Common myeloid progenitor, CD34-positive (primary cell): Measurements from ENCODE around the gene SLC7A10.

Experiments
- CTCF ChIA-PET: fragments of 350-600 bp; sonication (Branson Sonifier 250); formaldehyde crosslinking; loops from one replicate; lab custom pipeline; 2021; ENCODE audit warnings: antibody characterized with exemption; lab: Charles Lee
- POLR2A ChIA-PET: fragments of 350-600 bp; sonication (Branson Sonifier 250); formaldehyde crosslinking; loops from one replicate; lab custom pipeline; 2021; ENCODE audit warnings: antibody characterized with exemption; lab: Charles Lee
- DNase-seq, 3 donors: peaks; one replicate each; pipeline versions ENCODE4 v3.0.0 to v3.0.0-alpha.2; 2013
- H3K27ac ChIP-seq, 2 experiments: 1 replicate in 1 of 2; 2 replicates in 1 of 2; pipeline ENCODE4 v1.7.0; 2013; ENCODE audit warnings: inconsistent platforms in 2 of 2, low read length in 2 of 2, mild to moderate bottlenecking in 2 of 2, low read depth in 1 of 2, moderate library complexity in 1 of 2; ENCODE audit not compliant: severe bottlenecking in 2 of 2, insufficient read depth in 1 of 2, poor library complexity in 1 of 2
- H3K27me3 ChIP-seq, 5 experiments: replicated peaks in 2 of 5; 1 replicate in 3 of 5; 2 replicates in 2 of 5; pipeline versions ENCODE4 v1.6.1 to v1.7.0; 2013; ENCODE audit warnings: low read length in 4 of 5, mild to moderate bottlenecking in 2 of 5, moderate library complexity in 2 of 5, inconsistent platforms in 1 of 5; ENCODE audit not compliant: insufficient read depth in 5 of 5, control insufficient read depth in 4 of 5
- H3K36me3 ChIP-seq, 4 experiments: 1 replicate in 2 of 4; 2 replicates in 2 of 4; pipeline versions ENCODE4 v1.6.1 to v1.7.0; 2013; ENCODE audit warnings: low read length in 3 of 4, control low read depth in 1 of 4, mild to moderate bottlenecking in 1 of 4; ENCODE audit not compliant: control insufficient read depth in 4 of 4, insufficient read depth in 4 of 4
- H3K4me1 ChIP-seq, 4 experiments: 1 replicate in 3 of 4; 2 replicates in 1 of 4; pipeline versions ENCODE4 v1.6.1 to v1.7.1; 2013; ENCODE audit warnings: low read length in 3 of 4, mild to moderate bottlenecking in 3 of 4, control low read depth in 1 of 4, inconsistent platforms in 1 of 4, moderate library complexity in 1 of 4; ENCODE audit not compliant: control insufficient read depth in 4 of 4, insufficient read depth in 4 of 4; ENCODE audit errors: control extremely low read depth in 1 of 4
- H3K4me3 ChIP-seq, 7 experiments: 1 replicate in 4 of 7; 2 replicates in 3 of 7; pipeline versions ENCODE4 v1.5.1 to v1.7.0; 2013; ENCODE audit warnings: mild to moderate bottlenecking in 7 of 7, low read length in 6 of 7, moderate library complexity in 6 of 7, inconsistent platforms in 2 of 7, low read depth in 2 of 7, control low read depth in 1 of 7; ENCODE audit not compliant: insufficient read depth in 4 of 7, control insufficient read depth in 1 of 7; ENCODE audit errors: extremely low read depth in 1 of 7
- H3K9me3 ChIP-seq, 5 experiments: 1 replicate in 4 of 5; 2 replicates in 1 of 5; pipeline versions ENCODE4 v1.6.1 to v1.7.1; 2013; ENCODE audit warnings: low read length in 4 of 5, mild to moderate bottlenecking in 2 of 5, inconsistent platforms in 1 of 5, low read depth in 1 of 5, moderate library complexity in 1 of 5; ENCODE audit not compliant: control insufficient read depth in 4 of 5, insufficient read depth in 2 of 5; ENCODE audit errors: control extremely low read depth in 1 of 5
- WGBS: methylation state at CpG from one replicate; pipeline ENCODE4 v1.1.5; 2013; ENCODE audit not compliant: insufficient coverage; 5-methylcytosine and 5-hydroxymethylcytosine counted together

Gene SLC7A10

GRCh38 chr19:33261511-33262189, 36.0 kb upstream of the SLC7A10 start:
- Histone ChIP-seq H3K27ac (no peak overlapping the region), H3K4me1 (peaks cover 0 to 64% (median 48%) of the 10 kb centered on the region in 4 experiments), H3K9me3 (peaks cover 0 to 8% (median 0%) of the 10 kb centered on the region in 5 experiments), H3K36me3 (no peaks in the 10 kb centered on the region), H3K27me3 (no peaks in the 10 kb centered on the region), H3K4me3 (peak overlapping the region in 1 of 7 experiments; percentile 30)
- ChIA-PET CTCF (interaction anchor here (1.1 to 11.9 kb wide), 7 partner anchors 16 to 111 kb away, joined by 3 to 125 read pairs (median 4); partner anchors contain the start of gene CEBPA), POLR2A (interaction anchor here (0.6 to 3.0 kb wide), 7 partner anchors 19 to 41 kb away, joined by 3 to 45 read pairs (median 5); partner anchors contain the start of gene CEBPA)
- 57% methylated on average over 12 of the region's 14 CpGs for WGBS
- DNase-seq = no peak

DNA sequence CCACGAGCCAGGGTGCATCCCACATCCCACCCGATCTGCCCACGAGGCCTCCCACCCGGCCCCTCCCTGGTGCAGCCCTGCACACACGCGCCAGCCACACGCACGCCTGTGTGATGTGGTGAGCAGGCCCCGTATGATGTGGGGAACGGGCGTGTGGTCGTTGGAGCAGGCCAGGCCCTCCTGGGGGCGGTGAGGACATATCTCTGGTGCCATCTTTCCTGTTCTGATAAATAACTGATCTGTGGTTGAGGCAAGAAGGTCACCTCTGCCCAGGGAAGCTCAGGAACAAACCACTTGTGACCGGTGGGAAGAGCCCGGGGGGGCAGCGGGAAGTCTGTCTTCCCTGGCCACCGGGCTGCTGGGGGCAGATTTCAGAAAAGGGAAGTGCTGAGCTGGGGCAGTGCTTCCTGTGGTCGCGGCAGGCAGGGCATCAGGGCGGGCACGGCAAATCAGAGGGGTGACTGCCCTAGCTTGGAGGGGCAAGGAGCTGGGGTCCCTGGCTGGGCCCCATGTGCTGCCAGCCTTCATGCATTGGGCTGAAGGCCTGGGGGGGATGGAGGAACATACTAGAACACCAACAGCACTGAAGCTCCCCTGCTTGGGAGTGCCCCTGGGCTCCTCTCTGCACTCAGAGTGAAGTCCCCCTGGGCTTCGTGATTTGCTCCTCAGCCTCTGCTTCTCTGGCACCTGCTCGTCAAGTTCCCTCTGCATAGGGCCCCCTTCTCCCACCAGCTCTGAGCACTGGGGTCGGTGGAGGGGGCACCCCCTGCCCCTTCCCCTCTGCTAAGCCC, 35.2 kb upstream of the SLC7A10 start:
- Histone ChIP-seq H3K36me3 (no peaks in the 10 kb centered on the region), H3K27me3 (peaks cover 0 to 2% (median 0%) of the 10 kb centered on the region in 5 experiments), H3K4me3 (peak overlapping the region in 4 of 7 experiments; percentile 3 to 30 (median 16)), H3K27ac (peak overlapping the region in 1 of 2 experiments; percentile 27), H3K4me1 (peaks cover 0 to 60% (median 48%) of the 10 kb centered on the region in 4 experiments), H3K9me3 (peaks cover 0 to 8% (median 0%) of the 10 kb centered on the region in 5 experiments)
- ChIA-PET POLR2A (interaction anchor here (0.5 to 3.0 kb wide), 10 partner anchors 11 to 558 kb away, joined by 3 to 45 read pairs (median 4); partner anchors contain the start of gene CEBPA), CTCF (interaction anchor here (1.1 to 11.9 kb wide), 9 partner anchors 17 to 111 kb away, joined by 3 to 125 read pairs (median 4); partner anchors contain the start of gene CEBPA)
- WGBS = 2% methylated on average over 19 of the region's 24 CpGs
- peak; percentile 87 to 98 (median 96) for DNase-seq

DNA sequence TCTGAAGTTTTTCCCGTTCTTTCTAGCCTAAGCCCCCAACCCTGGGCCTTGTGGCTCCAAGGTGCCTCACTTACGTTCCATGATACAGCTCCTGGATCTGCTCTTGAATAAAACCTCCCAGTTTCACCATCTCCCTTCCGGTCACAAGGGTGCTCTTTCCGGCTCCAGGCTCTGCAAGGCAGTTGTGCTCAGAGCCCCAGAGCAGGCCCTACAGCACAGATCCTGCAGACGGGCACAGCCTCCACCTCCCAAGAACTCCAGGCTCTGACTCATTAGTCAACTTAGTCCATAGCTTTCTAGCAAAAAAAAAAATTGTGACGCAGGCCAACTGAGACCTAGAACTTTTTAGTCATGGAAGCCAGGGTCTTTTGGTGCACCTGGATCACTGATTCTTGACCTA, 33.9 kb upstream of the SLC7A10 start:
- 97% methylated on average over 5 of the region's 6 CpGs for WGBS
- Histone ChIP-seq H3K4me1 (peaks cover 0 to 50% (median 41%) of the 10 kb centered on the region in 4 experiments), H3K36me3 (no peaks in the 10 kb centered on the region), H3K27me3 (peaks cover 0 to 2% (median 0%) of the 10 kb centered on the region in 5 experiments), H3K9me3 (peaks cover 0 to 8% (median 0%) of the 10 kb centered on the region in 5 experiments), H3K4me3 (no peak overlapping the region), H3K27ac (no peak overlapping the region)
- POLR2A ChIA-PET = interaction anchor here (0.7 to 3.0 kb wide), 2 partner anchors 34 to 43 kb away, joined by 4 to 45 read pairs; partner anchors contain the start of gene CEBPA
- no peak for DNase-seq
- CTCF ChIA-PET = interaction anchor here (1.1 to 11.9 kb wide), 5 partner anchors 13 to 56 kb away, joined by 4 to 125 read pairs (median 4); partner anchors contain the start of gene CEBPA

DNA sequence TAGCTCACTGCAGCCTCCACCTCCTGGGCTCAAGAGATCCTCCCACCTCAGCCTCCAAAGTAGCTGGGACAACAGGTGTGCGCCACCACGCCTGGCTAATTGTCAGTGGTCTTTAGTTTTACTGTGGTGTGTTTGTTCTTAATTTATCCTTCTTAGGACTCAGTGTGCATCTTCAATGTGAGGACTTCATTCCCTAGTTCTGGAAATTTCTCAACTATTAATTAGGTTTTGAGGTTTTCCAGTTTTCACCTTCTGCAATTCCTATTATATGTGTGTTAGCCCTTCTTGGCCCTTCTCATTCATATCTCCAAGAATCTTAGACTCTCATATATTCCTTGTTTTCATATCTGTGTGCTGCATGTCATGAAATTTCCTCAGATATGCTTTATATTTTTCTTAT, 32.2 kb upstream of the SLC7A10 start:
- Histone ChIP-seq H3K9me3 (peaks cover 0 to 8% (median 0%) of the 10 kb centered on the region in 5 experiments), H3K4me1 (peaks cover 0 to 45% (median 35%) of the 10 kb centered on the region in 4 experiments), H3K27me3 (peaks cover 0 to 2% (median 0%) of the 10 kb centered on the region in 5 experiments), H3K36me3 (no peaks in the 10 kb centered on the region), H3K27ac (no peak overlapping the region), H3K4me3 (no peak overlapping the region)
- DNase-seq = peak in 1 of 3 donors; percentile 34
- POLR2A ChIA-PET = no interaction called here
- WGBS = no CpG with 5 or more reads among the region's 2 CpGs
- CTCF ChIA-PET = interaction anchor here (0.7 to 11.9 kb wide), 3 partner anchors 22 to 319 kb away, joined by 4 to 125 read pairs (median 7); partner anchors contain the start of gene CEBPA

DNA sequence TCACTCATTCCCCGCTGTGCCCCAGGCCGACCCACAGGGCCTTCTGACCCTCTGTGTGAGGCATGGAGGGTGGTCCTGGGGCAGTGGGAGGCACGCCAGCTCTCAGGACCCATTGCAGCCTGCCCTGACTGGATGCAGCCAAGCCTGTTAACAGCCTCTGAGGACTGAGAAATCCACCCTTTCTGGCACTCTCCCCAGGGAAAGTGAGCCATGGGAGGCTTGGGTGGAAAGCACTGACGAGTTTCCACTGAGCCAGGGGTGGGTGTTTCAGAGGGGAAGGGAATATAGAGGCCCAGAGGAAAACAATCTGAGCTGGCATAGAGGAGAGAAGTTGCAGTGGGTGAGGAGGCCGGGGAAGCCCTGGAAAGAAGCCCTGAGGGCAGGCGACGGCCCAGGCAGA, 30.6 kb upstream of the SLC7A10 start:
- ChIA-PET POLR2A (no interaction called here), CTCF (interaction anchor here (1.2 to 11.9 kb wide), 5 partner anchors 14 to 150 kb away, joined by 3 to 125 read pairs (median 4); partner anchors contain the start of gene CEBPA)
- WGBS = 97% methylated on average over 7 of the region's 7 CpGs

DNA sequence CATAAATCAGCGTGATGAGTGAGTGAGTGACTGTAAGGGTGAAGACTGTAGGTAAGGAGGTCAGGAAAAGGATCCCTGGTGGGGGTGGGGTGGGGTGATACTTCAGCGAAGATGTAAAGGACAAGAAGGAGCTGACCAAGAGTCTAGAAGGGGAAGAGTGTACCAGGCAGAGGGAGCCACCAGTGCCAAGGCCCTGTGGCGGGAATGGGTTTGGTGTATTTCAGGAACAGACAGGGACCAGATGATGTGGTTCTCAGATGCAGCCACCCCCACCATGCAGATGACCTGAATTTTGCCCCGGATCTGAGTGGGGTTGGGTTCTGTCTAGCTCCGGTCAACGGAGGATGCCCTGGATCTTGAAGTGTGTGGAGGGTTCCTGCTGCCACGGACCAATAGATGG, 30.1 kb upstream of the SLC7A10 start:
- ChIA-PET CTCF (interaction anchor here (0.8 to 11.9 kb wide), 9 partner anchors 8 to 151 kb away, joined by 3 to 125 read pairs (median 4); partner anchors contain the start of gene CEBPA), POLR2A (no interaction called here)
- no peak for DNase-seq
- Histone ChIP-seq H3K9me3 (peaks cover 0 to 8% (median 0%) of the 10 kb centered on the region in 5 experiments), H3K4me3 (no peak overlapping the region), H3K4me1 (peaks cover 0 to 32% (median 26%) of the 10 kb centered on the region in 4 experiments), H3K36me3 (no peaks in the 10 kb centered on the region), H3K27me3 (peaks cover 0 to 2% (median 0%) of the 10 kb centered on the region in 5 experiments), H3K27ac (no peak overlapping the region)
- whole genome bisulfite sequencing = 98% methylated on average over 7 of the region's 7 CpGs

More for the DNA sequence above, 30.6 kb upstream of the SLC7A10 start:
- Histone ChIP-seq H3K36me3 (no peaks in the 10 kb centered on the region), H3K4me1 (peaks cover 0 to 33% (median 28%) of the 10 kb centered on the region in 4 experiments), H3K4me3 (no peak overlapping the region), H3K27ac (no peak overlapping the region), H3K27me3 (peaks cover 0 to 2% (median 0%) of the 10 kb centered on the region in 5 experiments), H3K9me3 (peaks cover 0 to 8% (median 0%) of the 10 kb centered on the region in 5 experiments)
- DNase-seq = no peak
